Hepatic stellate cell (primary cell): ENCODE measurements around the gene CSH1.
"Not testable (repeated sequence)": the region's sequence is repeated elsewhere in the genome, so short reads cannot be mapped to it uniquely, and the experiment has no call there.

ENCODE experiments used
- DNase-seq: peaks from one replicate; pipeline ENCODE4 v3.0.0; 2011; ENCODE audit warnings: low spot score

CSH1 gene

DNA sequence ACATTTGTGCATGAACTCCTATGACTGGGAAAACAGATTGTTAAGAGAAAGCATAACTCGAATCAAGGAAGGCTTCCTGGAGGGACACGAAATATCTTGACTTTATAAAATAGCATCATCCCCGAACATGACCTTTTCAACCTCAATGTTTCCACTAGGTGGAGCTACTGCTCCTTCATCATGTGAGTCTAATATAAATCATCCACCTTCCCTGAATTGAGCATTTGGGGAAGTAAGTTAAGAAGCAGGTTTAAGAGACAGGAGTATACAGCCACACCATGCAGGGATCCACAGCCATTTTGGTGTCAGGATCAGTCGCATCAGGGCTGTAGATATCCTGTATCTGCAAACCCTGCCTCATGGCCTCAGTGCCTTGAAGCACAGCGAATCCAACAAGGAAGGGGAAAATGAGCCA is 7.4 kb upstream of the CSH1 start:
- DNase-seq, result not testable (repeated sequence)

DNA sequence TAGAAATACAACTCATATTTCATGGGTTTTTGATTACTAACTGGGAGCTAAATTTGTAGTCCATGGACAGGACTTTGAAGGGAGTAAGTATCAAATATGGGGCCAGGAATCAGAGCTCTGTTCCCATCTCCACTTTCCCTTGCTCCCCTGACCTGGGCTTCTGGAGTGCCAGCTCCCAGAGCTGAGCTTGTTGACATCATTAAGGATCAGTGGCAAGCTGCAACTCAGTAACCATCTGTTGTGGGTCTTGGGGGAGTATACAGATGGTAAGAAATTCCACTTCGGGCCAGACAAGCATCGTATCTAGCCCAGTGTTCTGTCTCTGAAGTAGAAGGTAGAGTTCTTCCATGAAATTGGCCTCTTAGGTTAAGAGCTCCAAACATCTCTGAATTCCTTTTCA is 5.6 kb upstream of the CSH1 start:
- DNase-seq, result not testable (repeated sequence)

DNA sequence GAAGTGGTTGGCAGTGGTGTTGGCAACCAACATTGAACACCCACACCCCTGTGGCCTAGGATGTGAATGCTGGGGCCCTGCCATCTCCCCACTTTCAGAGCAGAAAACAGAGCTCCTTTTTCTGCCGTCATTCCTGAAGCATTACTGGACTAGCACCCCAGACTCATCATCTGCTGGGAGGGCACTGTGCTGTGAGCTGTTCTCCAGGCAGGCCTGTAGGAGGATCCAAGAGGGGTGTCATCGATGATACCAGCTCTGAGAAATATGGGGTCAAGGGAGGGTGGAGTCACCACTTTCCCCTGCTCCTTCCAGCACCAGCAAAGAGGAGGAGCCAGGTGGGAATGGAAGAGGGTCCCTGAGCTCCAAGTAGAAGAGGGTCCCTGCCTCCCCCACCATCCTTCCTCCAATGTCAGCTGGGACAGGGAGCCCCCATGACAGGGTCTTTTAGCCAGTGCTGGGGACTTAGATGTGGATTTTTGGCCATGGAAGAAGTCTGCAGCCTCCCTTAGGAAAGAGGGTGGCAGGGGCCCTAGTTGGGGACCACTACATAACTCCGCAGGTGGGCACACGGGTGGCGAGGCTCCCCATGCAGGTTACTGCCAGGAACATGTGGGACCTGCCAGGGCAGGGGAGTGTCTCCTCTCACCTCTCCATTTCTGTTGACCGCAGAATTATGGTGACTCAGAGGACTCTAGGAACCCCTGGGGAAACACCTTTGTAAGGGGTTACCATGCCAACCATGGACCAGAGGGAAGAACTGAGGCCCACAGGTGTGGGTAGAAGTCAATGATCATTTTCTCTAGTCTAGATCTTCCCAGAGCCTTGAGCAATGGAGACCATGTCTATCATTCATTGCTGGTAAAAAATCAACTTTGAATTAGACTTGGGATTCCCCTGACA is 2.8 kb upstream of the CSH1 start:
- DNase-seq, result not testable (repeated sequence)

DNA sequence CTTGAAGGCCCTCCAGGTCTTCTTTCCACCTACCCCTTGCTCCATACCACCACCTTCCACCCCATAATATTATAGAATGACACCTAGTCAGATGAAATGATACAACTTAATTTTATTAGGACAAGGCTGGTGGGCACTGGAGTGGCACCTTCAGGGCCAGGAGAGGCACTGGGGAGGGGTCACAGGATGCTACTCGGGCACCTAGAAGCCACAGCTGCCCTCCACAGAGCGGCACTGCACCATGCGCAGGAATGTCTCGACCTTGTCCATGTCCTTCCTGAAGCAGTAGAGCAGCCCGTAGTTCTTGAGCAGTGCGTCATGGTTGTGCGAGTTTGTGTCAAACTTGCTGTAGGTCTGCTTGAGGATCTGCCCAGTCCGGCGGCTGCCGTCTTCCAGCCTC is 1.6 kb downstream of the CSH1 start:
- not testable (repeated sequence) for DNase-seq

DNA sequence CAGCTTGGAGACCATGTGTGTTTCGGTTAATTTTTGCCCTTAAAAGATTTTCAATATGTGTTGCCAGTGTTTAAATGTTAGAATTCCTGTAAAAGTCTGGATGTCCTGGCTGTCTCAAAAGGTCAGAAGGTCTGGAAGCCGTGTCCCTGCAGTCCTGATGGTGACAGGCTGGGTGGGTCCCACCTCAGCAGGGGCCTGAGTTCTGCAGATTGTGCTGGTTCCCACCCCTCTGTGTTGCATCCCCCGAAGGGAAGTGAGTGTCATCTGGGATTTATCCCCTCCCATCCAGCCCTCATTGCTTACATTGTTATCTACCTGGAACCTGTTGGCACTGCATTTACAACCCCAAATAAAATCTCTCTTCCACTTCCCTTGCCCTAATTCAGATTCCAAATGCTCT is 2.4 kb downstream of the CSH1 start:
- not testable (repeated sequence) for DNase-seq

DNA sequence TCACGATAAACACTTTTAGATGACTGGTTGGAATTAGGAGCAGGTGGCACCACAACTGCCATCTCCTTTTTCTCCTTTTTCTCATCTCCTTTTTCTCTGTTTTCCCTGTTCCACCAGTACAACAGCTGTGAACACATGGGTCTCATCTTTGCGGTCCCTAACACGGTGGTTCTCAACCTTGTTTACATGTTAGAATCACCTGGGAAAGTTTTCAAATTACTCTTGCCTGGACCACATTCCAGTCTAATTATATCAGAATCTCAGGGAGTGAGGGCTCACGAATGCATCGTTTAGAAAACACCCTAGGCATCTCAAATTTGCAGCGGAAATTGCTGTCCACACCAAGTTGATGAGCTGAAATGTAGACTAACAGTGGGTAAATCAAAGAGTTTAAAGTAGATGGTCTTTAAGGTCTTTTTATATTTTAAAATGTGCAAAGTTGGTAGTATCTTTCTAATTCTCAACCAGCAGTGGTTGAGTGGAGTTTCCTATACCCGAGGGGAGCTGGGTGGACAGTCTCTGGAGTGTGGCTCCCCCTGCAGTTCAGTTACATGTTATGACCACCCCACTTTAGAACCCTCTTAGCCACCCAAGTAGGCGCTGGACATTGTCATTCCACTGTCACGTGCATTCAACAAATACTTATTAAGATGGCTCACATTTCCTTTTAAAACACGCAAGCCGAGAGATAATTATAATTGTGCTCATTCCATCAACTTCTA is 3.9 kb downstream of the CSH1 start:
- DNase-seq, result not testable (repeated sequence)

DNA sequence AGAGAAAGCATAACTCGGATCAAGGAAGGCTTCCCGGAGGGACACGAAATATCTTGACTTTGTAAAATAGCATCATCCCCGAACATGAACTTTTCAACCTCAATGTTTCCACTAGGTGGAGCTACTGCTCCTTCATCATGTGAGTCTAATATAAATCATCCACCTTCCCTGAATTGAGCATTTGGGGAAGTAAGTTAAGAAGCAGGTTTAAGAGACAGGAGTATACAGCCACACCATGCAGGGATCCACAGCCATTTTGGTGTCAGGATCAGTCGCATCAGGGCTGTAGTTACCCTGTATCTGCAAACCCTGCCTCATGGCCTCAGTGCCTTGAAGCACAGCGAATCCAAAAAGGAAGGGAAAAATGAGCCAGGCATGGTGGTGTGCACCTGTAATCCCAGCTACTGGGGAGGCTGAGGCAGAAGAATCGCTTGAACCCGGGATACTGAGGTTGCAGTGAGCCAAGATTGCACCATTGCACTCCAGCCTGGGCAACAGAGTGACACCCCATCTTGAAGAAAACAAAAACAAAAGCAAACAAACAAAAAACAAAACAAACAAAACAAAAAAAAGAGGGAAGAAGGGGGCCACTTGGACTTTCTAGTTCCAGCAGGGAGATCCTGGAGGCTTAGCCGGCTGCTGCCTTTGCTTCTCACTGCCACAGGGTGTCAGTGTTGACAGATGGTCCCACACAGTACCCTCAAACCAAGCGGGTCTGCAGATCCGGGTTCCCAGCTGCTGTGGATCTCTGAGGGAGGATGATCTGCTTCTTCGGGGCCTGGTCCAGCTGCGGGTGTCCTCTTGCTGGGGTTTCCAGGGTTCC is 7.1 kb downstream of the CSH1 start:
- DNase-seq, result not testable (repeated sequence)

DNA sequence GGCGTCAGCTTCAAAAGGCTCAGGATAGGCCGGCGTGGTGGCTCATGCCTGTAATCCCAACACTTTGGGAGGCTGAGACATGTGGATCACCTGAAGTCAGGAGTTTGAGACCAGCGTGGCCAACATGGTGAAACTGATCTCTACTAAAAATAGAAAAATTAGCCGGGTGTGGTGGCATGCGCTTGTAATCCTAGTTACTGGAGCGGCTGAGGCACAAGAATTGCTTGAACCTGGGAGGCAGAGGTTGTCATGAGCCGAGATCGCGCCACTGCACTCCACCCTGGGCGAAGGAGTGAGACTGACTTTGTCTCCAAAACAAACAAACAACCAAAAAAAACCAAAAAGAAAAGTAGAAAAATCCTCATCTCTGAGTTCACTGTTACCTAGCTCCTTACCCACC is 11.3 kb downstream of the CSH1 start:
- not testable (repeated sequence) for DNase-seq

DNA sequence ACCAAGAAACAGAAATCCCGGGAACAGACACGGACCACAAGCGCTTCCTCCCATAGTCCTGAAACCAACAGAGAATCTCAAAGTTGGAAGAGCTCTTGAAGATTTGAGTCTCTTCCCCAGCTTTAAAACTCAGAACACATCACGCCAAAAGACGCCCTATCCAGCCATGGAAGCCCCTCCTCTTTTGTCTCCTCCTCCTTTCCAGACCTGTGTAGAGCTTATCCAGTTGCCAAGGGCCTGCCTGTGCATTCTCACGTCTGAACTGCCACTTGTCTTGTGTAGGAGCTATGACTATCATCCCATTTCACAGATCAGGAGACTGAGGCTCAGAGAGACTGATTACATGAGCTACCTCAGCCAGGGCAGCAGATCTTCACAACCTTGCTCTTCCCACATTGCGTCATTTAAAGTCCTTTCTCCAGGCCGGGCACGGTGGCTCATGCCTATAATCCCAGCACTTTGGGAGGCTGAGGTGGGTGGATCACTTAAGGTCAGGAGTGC is 13.7 kb downstream of the CSH1 start:
- DNase-seq, result not testable (repeated sequence)

DNA sequence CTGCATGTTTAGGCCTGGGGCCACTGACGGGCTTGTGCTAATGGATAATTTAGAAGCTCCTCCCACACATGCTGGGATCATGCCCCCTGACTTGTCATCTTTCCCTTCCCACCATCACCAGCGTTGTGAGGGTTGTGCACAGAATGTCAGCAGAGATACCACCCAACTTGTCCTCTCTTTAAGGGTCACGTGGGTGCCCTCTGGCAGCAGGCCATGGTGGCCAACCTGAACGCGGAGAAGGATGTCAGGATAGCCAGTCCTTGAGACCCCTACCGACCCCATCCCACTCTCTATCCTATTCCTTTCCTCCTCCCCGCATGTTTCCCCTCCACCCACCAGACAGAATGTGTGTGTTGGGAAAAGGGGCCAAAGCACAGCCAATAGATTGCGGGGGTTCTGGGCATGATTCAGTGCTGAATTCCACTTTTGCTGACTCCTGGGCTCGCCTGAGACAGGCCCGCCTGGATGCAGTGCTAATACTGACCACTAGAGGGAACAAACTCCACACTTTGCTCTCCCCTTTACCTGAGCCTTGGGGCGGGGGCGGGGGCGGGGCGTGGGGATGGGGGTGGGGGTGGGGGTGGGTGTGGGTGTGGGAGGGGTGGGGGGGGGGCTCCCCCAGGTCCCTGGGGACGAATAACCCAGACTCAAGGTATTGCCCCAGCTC is 14.3 kb downstream of the CSH1 start, which contains the start of gene GH2:
Gene GH2 (minus strand): TSS at position 10 of the 667 bp plus-strand sequence. CDS start 143 bp downstream, outside the sequence.
- DNase-seq, result peak; percentile 72

DNA sequence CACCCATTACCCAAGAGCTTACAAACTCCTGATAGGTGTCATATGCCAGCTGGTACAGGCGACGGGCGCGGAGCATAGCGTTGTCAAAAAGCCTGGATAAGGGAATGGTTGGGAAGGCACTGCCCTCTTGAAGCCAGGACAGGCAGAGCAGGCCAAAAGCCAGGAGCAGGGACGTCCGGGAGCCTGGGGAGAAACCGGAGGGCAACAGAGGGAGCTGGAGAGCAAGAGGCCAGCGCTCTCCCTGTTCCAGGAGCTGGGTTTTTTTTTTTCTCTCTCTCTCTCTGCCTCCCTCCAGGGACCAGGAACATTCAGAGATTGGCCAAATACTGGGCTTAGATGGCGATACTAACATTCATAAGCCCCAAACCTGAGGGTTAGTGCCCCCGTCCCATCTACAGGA is 15.0 kb downstream of the CSH1 start:
- DNase-seq, result not testable (repeated sequence)

DNA sequence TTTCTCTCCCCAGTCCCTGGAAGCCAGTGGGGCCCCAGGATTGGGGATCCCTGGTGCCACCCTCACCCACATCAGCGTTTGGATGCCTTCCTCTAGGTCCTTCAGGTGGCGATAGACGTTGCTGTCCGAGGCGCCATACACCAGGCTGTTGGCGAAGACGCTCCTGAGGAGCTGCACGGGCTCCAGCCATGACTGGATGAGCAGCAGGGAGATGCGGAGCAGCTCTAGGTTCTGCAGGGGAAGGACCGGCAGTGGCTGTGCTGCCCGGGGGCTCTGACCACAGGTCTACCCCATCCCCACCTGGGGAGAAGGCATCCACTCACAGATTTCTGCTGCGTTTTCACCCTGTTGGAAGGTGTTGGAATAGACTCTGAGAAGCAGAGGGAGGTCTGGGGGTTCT is 15.7 kb downstream of the CSH1 start:
- DNase-seq, result no peak

DNA sequence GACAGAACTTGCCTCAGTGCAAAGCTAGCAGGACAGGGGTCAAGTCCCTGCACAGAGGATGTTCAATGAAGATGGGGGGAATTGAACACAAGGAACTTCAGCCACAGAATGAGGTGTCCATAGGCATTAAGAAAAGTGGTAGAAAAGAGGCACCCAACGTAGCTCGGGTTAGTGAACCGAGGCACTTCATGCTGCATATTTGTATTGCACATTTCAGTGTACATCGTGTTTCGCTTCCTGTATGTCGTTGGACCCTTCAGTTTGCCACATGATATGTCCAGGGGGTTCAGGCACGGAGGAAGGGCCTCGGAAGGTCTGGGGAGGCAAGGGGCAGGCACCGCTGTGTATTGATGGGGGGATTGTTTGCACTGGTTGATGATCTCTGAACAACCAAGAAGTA is 18.0 kb downstream of the CSH1 start:
- not testable (repeated sequence) for DNase-seq

DNA sequence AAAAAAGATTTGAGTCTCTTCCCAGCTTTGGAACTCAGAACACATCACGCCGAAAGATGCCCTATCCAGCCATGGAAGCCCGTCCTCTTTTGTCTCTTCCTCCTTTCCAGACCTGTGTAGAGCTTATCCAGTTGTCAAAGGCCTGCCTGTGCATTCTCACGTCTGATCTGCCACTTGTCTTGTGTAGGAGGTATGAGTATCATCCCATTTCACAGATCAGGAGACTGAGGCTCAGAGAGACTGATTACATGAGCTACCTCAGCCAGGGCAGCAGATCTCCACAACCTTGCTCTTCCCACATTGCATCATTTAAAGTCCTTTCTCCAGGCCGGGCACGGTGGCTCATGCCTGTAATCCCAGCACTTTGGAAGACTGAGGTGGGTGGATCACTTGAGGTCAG is 21.7 kb downstream of the CSH1 start:
- not testable (repeated sequence) for DNase-seq

DNA sequence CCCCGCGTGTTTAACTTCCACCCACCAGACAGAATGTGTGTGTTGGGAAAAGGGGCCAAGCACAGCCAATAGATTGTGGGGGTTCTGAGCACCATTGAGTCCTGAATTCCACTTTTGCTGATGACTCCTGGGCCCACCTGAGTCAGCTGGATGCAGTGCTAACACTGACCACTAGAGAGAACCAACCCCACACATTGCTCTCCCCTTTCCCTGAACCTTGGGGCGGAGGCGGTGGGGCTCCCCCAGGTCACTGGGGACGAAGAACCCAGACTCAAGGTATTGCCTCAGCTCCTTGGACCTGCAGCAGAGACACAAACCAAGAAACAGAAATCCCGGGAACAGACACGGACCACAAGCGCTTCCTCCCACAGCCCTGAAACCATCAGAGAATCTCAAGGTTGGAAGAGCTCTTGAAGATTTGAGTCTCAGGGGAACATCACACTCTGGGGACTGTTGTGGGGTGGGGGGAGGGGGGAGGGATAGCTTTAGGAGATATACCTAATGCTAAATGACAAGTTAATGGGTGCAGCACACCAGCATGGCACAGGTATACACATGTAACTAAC is 22.2 kb downstream of the CSH1 start:
- DNase-seq, result not testable (repeated sequence)

DNA sequence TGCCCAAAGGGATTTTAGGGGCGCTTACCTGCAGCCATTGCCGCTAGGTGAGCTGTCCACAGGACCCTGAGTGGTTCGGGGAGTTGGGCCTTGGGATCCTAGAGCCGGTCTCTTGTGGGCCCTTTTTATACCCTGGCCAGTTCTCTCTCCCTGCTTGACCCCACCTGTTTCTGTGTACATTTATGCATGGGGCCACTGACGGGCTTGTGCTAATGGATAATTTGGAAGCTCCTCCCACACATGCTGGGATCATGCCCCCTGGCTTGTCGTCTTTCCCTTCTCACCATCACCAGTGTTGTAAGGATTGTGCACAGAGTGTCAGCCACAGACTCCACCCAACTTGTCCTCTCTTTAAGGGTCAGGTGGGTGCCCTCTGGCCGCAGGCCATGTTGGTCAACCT is 22.8 kb downstream of the CSH1 start, which contains the start of gene CSH2:
Gene CSH2 (minus strand): TSS at position 101 of the 400 bp plus-strand sequence. CDS start 63 bp downstream, at position 38.
- not testable (repeated sequence) for DNase-seq

DNA sequence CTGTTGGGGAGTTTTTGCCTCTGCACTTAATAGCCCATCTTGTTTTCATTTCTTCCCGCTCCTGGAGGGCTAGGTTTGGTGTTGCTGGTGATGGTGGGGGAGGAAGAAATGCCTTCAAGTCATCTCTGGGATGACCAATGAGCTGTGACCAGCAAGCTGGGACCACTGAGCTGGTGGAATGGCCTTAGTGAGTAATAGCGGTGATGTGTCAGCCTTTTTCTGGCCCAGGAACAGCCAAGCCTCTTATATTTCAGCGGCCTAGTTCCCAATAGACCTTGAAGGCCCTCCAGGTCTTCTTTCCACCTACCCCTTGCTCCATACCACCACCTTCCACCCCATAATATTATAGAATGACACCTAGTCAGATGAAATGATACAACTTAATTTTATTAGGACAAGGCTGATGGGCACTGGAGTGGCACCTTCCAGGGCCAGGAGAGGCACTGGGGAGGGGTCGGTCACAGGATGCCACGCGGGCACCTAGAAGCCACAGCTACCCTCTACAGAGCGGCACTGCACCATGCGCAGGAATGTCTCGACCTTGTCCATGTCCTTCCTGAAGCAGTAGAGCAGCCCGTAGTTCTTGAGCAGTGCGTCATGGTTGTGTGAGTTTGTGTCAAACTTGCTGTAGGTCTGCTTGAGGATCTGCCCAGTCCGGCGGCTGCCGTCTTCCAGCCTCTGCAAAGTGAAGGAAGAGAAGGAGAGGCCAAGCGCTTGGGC is 24.6 kb downstream of the CSH1 start:
- not testable (repeated sequence) for DNase-seq

DNA sequence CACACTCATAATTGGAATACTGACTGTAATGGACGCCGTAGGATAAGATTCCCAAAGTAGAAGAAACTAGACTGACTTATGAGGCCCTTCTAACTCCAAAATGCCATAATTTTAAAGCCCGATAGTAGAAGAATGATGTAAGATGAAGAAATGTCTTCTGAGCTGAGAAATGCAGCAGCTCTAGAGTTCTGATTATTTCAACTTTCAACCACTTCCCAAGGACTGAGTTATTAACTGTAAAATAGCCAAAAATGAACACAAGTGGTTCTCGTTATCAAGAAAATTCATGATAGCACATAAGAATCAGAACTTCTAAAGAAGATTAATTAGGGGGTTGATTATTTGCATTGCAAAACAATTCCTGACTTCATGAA is 26.1 kb downstream of the CSH1 start:
- not testable (repeated sequence) for DNase-seq

DNA sequence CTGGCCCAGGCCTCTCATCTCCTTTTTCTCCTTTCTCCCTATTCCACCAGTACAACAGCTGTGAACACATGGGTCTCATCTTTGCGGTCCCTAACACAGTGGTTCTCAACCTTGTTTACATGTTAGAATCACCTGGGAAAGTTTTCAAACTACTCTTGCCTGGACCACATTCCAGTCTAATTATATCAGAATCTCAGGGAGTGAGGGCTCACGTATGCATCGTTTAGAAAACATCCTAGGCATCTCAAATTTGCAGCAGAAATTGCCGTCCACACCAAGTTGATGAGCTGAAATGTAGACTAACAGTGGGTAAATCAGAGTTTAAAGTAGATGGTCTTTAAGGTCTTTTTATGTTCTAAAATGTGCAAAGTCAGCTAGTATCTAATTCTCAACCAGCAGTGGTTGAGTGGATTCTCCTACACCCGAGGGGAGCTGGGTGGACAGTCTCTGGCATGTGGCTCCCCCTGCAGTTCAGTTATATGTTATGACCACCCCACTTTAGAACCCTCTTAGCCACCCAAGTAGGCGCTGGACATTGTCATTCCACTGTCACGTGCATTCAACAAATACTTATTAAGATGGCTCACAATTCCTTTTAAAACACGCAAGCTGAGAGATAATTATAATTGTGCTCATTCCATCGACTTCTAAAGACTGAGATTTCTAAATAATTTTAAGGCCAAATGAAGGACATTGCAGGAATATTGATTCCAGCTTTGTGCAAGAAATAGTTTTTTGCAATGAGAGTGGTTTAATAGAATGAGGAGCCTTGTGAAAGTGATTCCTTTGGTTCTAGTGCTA is 26.7 kb downstream of the CSH1 start:
- not testable (repeated sequence) for DNase-seq
